B cell (primary cell): ENCODE results near the gene TMEM14C.

ENCODE experiments used
- CTCF ChIP-seq: fragments of 200-600 bp; IDR thresholded peaks from one replicate; pipeline ENCODE4 v1.8.0; 2022; ENCODE audit warnings: antibody characterized with exemption, mild to moderate bottlenecking
- EZH2 ChIP-seq: IDR thresholded peaks from 2 replicates; pipeline ENCODE4 v1.6.1; 2012; ENCODE audit warnings: borderline replicate concordance, low read depth, mild to moderate bottlenecking, moderate library complexity, low read length; ENCODE audit not compliant: insufficient read depth, poor library complexity, severe bottlenecking

DNA sequence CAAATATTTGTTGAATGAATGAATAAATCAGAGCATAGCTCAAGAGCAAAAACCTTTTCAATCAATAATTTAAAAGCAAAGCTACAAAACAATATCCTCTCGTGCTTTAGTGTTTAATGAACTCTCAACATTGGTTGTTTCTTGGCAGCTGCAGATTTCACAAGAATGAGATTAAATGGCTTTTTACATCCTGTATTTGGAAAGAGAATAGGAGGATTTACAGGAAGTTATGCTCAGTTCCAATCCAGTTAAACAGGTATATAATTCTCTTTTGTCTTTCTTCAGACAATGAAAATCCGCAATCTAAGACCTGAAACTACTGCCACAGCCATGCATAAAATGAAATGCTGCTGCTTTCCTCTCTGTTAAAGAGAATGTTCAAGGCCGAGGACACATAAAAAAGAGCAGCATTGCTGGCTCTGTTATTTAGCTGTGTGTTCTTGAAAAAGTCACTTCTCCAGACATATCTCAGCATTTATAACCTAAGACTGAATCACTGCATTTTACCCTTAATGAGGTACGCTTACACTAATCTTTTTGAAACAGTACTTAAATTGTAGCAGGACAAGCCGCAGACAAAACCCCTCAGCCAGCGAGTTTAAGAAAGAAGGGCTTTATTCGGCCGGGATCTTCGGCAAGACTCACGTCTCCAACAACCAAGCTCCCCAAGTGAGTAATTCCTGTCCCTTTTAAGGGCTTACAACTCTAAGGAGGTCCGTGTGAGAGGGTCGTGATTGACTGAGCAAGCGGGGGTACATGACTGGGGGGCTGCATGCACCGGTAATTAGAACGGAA, 32.0 kb upstream of the TMEM14C start:
- no peak for TF ChIP-seq CTCF
- no peak for TF ChIP-seq EZH2
